WTC11 (cell line): ENCODE results near the gene CRK. TPM values are rescaled to one million over a fixed set of nuclear protein-coding genes. Genes with fewer than 3 reads are reported as not detected.

ENCODE experiments used
- ATAC-seq: fragments of 200-7000 bp; cut with Tn5 transposase; 2 replicates; pipeline ENCODE4 v1.10.0; 2021; ENCODE audit warnings: mild to moderate bottlenecking, moderate library complexity
- CTCF ChIA-PET: fragments of 300-600 bp; sonication (Branson Sonifier 250); formaldehyde crosslinking; loops from one replicate; lab custom pipeline; 2021; ENCODE audit warnings: antibody characterized with exemption; lab: Charles Lee
- POLR2A ChIA-PET: fragments of 350-600 bp; sonication (Branson Sonifier 250); formaldehyde crosslinking; loops from one replicate; lab custom pipeline; 2021; ENCODE audit warnings: antibody characterized with exemption; lab: Charles Lee
- DNase-seq: peaks from one replicate; pipeline ENCODE4 v3.0.0; 2021; ENCODE audit warnings: low spot score
- H3K27ac Mint-ChIP-seq: 2 replicates; pipeline ENCODE4 v1.8.0; 2021; ENCODE audit warnings: mixed read lengths
- H3K27me3 Mint-ChIP-seq: 2 replicates; pipeline ENCODE4 v1.8.0; 2021; ENCODE audit warnings: low read depth, mild to moderate bottlenecking, moderate library complexity, mixed read lengths
- H3K36me3 Mint-ChIP-seq: 2 replicates; pipeline ENCODE4 v1.8.0; 2021; ENCODE audit warnings: mixed read lengths
- H3K4me1 Mint-ChIP-seq: 2 replicates; pipeline ENCODE4 v1.8.0; 2022; ENCODE audit warnings: mixed read lengths
- H3K4me3 Mint-ChIP-seq: 2 replicates; pipeline ENCODE4 v1.8.0; 2021; ENCODE audit warnings: mild to moderate bottlenecking, moderate library complexity, mixed read lengths
- H3K9me3 Mint-ChIP-seq: 2 replicates; pipeline ENCODE4 v1.8.0; 2021; ENCODE audit warnings: mixed read lengths
- AFF4 ChIP-seq: sonication (generic); formaldehyde crosslinking; IDR thresholded peaks from 2 replicates; pipeline ENCODE4 v1.8.1; 2023; ENCODE audit warnings: mild to moderate bottlenecking, missing genetic modification reagents, borderline replicate concordance
- ATF3 ChIP-seq: sonication (generic); formaldehyde crosslinking; conservative IDR thresholded peaks from 2 replicates; pipeline ENCODE4 v1.8.1; 2022; ENCODE audit warnings: mild to moderate bottlenecking, missing genetic modification reagents
- CDX4 ChIP-seq: fragments of 250-450 bp; sonication (Bioruptor Pico); IDR thresholded peaks from 2 replicates; pipeline ENCODE4 v1.9.0; 2021; ENCODE audit warnings: moderate library complexity, mild to moderate bottlenecking, inconsistent platforms, borderline replicate concordance
- CREM ChIP-seq: sonication (generic); formaldehyde crosslinking; IDR thresholded peaks from 2 replicates; pipeline ENCODE4 v1.8.1; 2022; ENCODE audit warnings: mild to moderate bottlenecking, missing genetic modification reagents, moderate library complexity
- E2F5 ChIP-seq: sonication (generic); formaldehyde crosslinking; IDR thresholded peaks from 2 replicates; pipeline ENCODE4 v1.8.1; 2022; ENCODE audit warnings: mild to moderate bottlenecking, moderate library complexity, missing genetic modification reagents
- ESRRA ChIP-seq: sonication (generic); formaldehyde crosslinking; IDR thresholded peaks from 2 replicates; pipeline ENCODE4 v1.8.1; 2022; ENCODE audit warnings: mild to moderate bottlenecking, missing genetic modification reagents, borderline replicate concordance
- FOXK1 ChIP-seq: sonication (generic); formaldehyde crosslinking; IDR thresholded peaks from 2 replicates; pipeline ENCODE4 v1.8.0; 2022; ENCODE audit warnings: mild to moderate bottlenecking, moderate library complexity, missing genetic modification reagents
- GABPB1 ChIP-seq: sonication (generic); formaldehyde crosslinking; IDR thresholded peaks from 2 replicates; pipeline ENCODE4 v1.8.1; 2023; ENCODE audit warnings: mild to moderate bottlenecking, missing genetic modification reagents
- GTF2I ChIP-seq: fragments of 250-450 bp; sonication (Bioruptor Pico); conservative IDR thresholded peaks from 2 replicates; pipeline ENCODE4 v1.4.0; 2021; ENCODE audit warnings: mild to moderate bottlenecking
- HMGA2 ChIP-seq: fragments of 250-450 bp; sonication (Bioruptor Pico); IDR thresholded peaks from 2 replicates; pipeline ENCODE4 v1.4.0; 2021; ENCODE audit warnings: mild to moderate bottlenecking, moderate library complexity
- HMGXB4 ChIP-seq: sonication (generic); formaldehyde crosslinking; IDR thresholded peaks from 2 replicates; pipeline ENCODE4 v1.8.1; 2023; ENCODE audit warnings: mild to moderate bottlenecking, moderate library complexity, missing genetic modification reagents
- MAX ChIP-seq: sonication (generic); formaldehyde crosslinking; IDR thresholded peaks from 2 replicates; pipeline ENCODE4 v1.8.0; 2022; ENCODE audit warnings: mild to moderate bottlenecking, missing genetic modification reagents
- NFYB ChIP-seq: sonication (generic); formaldehyde crosslinking; conservative IDR thresholded peaks from 2 replicates; pipeline ENCODE4 v1.8.0; 2022; ENCODE audit warnings: low read depth, missing genetic modification reagents
- OVOL2 ChIP-seq: fragments of 250-450 bp; sonication (Bioruptor Pico); IDR thresholded peaks from 2 replicates; pipeline ENCODE4 v1.9.0; 2021; ENCODE audit warnings: mild to moderate bottlenecking, borderline replicate concordance
- PRDM15 ChIP-seq: sonication (generic); formaldehyde crosslinking; IDR thresholded peaks from 2 replicates; pipeline ENCODE4 v1.8.0; 2022; ENCODE audit warnings: missing genetic modification reagents
- SMAD4 ChIP-seq: sonication (generic); formaldehyde crosslinking; IDR thresholded peaks from 2 replicates; pipeline ENCODE4 v1.8.0; 2022; ENCODE audit warnings: mild to moderate bottlenecking, missing genetic modification reagents
- SP1 ChIP-seq: sonication (generic); formaldehyde crosslinking; conservative IDR thresholded peaks from 2 replicates; pipeline ENCODE4 v1.8.1; 2022; ENCODE audit warnings: missing genetic modification reagents
- TP53 ChIP-seq: sonication (generic); formaldehyde crosslinking; IDR thresholded peaks from 2 replicates; pipeline ENCODE4 v1.8.1; 2023; ENCODE audit warnings: mild to moderate bottlenecking, missing genetic modification reagents
- ZMAT4 ChIP-seq: fragments of 250-450 bp; sonication (Bioruptor Pico); IDR thresholded peaks from 2 replicates; pipeline ENCODE4 v1.9.0; 2021; ENCODE audit warnings: mild to moderate bottlenecking
- ZNF416 ChIP-seq: fragments of 250-450 bp; sonication (Bioruptor Pico); IDR thresholded peaks from 2 replicates; pipeline ENCODE4 v1.9.0; 2021; ENCODE audit warnings: mild to moderate bottlenecking, inconsistent platforms
- ZNF425 ChIP-seq: fragments of 250-450 bp; sonication (Bioruptor Pico); conservative IDR thresholded peaks from 2 replicates; pipeline ENCODE4 v1.9.0; 2021; ENCODE audit warnings: mild to moderate bottlenecking
- ZNF671 ChIP-seq: fragments of 250-450 bp; sonication (Bioruptor Pico); IDR thresholded peaks from 2 replicates; pipeline ENCODE4 v1.8.0; 2021; ENCODE audit warnings: mild to moderate bottlenecking
- total RNA-seq: library from RNA; stranded (reverse); gene quantifications from 3 replicates; pipeline ENCODE4 v1.2.3, GENCODE V29; 2021

CRK gene
- total RNA-seq, 1 experiment from 2014 or later, result 45.2 TPM

- no peaks in the 10 kb centered on the region for H3K9me3 Mint-ChIP-seq
- DNase-seq (peak; percentile 82), ATAC-seq (peak; percentile 53)
- POLR2A ChIA-PET, result interaction anchor here (0.6 to 1.0 kb wide), 3 partner anchors 25 to 101 kb away, joined by 3 to 5 read pairs (median 4); no protein-coding TSS in a partner anchor
- H3K4me1 Mint-ChIP-seq, result peaks cover 28% of the 10 kb centered on the region
- peaks cover 14% of the 10 kb centered on the region for H3K27me3 Mint-ChIP-seq
- H3K36me3 Mint-ChIP-seq, result no peaks in the 10 kb centered on the region
- H3K27ac Mint-ChIP-seq, result peak overlapping the region; percentile 85
- CTCF ChIA-PET, result interaction anchor here (1.2 to 3.8 kb wide), 2 partner anchors 25 to 125 kb away, joined by 5 to 20 read pairs; partner anchors contain the start of gene INPP5K
- H3K4me3 Mint-ChIP-seq, result peak overlapping the region; percentile 81
- TF ChIP-seq SMAD4, result no peak
- TF ChIP-seq FOXK1 (CRISPR knock-in tag), result peak; percentile 36; the same call in 1 of the 2 replicates
- peak; percentile 61; the same call in 1 of the 2 replicates for TF ChIP-seq HMGXB4 (CRISPR knock-in tag)
- no peak for TF ChIP-seq CREM (CRISPR knock-in tag)
- 0 out of 2 replicates have a peak, but pooled peaks have one; percentile 40 for TF ChIP-seq GABPB1 (CRISPR knock-in tag)
- TF ChIP-seq ZNF425 (CRISPR knock-in tag), result no peak
- TF ChIP-seq ESRRA (CRISPR knock-in tag), result peak; percentile 17; the same call in 1 of the 2 replicates
- peak; percentile 59; the same call in 1 of the 2 replicates for TF ChIP-seq MAX (CRISPR knock-in tag)
- no peak for TF ChIP-seq ZNF671 (CRISPR knock-in tag)
- TF ChIP-seq ATF3 (CRISPR knock-in tag), result no peak
- no peak for TF ChIP-seq TP53
- no peak for TF ChIP-seq ZMAT4 (CRISPR knock-in tag)
- TF ChIP-seq NFYB, result no peak
- no peak for TF ChIP-seq HMGA2
- no peak for TF ChIP-seq CDX4
- 0 out of 2 replicates have a peak, but pooled peaks have one; percentile 18 for TF ChIP-seq E2F5 (CRISPR knock-in tag)
- no peak for TF ChIP-seq PRDM15 (CRISPR knock-in tag)
- no peak for TF ChIP-seq AFF4 (CRISPR knock-in tag)
- 0 out of 2 replicates have a peak, but pooled peaks have one; percentile 1 for TF ChIP-seq SP1 (CRISPR knock-in tag)
- TF ChIP-seq GTF2I, result no peak
- no peak for TF ChIP-seq ZNF416
- no peak for TF ChIP-seq OVOL2 (CRISPR knock-in tag)
Observed at GRCh38 chr17:1490643-1491442, 34.8 kb upstream of the CRK start.
